SIG-M5 treated with dmso at 0.1 percent for 504 hours (cell line): ENCODE data around the gene ZNF628.

Experiments used
- DNase-seq: peaks from one replicate; lab custom pipeline; 2025; ENCODE audit not compliant: unreplicated experiment; lab: John Stamatoyannopoulos, UW

The ZNF628 gene

GRCh38 chr19:55527197-55528029, 51.0 kb downstream of the ZNF628 start:
- no peak for DNase-seq

- no peak for DNase-seq
These were observed 51.8 kb downstream of the ZNF628 start for GRCh38 chr19:55528030-55528803.

- no peak for DNase-seq
These were observed 53.3 kb downstream of the ZNF628 start for GRCh38 chr19:55529636-55530234.

GRCh38 chr19:55530996-55531395, 54.6 kb downstream of the ZNF628 start:
- no peak for DNase-seq
